Endodermal cell (in vitro differentiated cells): Measurements from ENCODE around the gene ABCA2. TPM values are rescaled to one million over a fixed set of nuclear protein-coding genes. Genes with fewer than 3 reads are reported as not detected.

Experiments used
- DNase-seq: peaks from one replicate; pipeline ENCODE4 v3.0.0-alpha.2; 2017
- H3K27ac ChIP-seq: 2 replicates; pipeline ENCODE4 v1.5.1; 2013; ENCODE audit warnings: mild to moderate bottlenecking, low read depth, low read length, moderate library complexity
- H3K27me3 ChIP-seq: 2 replicates; pipeline ENCODE4 v1.6.1; 2013; ENCODE audit warnings: mild to moderate bottlenecking, low read length, moderate library complexity; ENCODE audit not compliant: insufficient read depth, control insufficient read depth, poor library complexity, severe bottlenecking
- H3K36me3 ChIP-seq: 2 replicates; pipeline ENCODE4 v1.7.0; 2013; ENCODE audit warnings: mild to moderate bottlenecking, low read length, moderate library complexity; ENCODE audit not compliant: control insufficient read depth, insufficient read depth
- H3K4me1 ChIP-seq: one replicate; pipeline ENCODE4 v1.7.0; 2013; ENCODE audit warnings: low read length; ENCODE audit not compliant: control insufficient read depth, insufficient read depth
- H3K4me3 ChIP-seq: 2 replicates; pipeline ENCODE4 v1.5.1; 2013; ENCODE audit warnings: mild to moderate bottlenecking, low read length, moderate library complexity
- H3K9ac ChIP-seq: 2 replicates; pipeline ENCODE4 v1.6.1; 2013; ENCODE audit warnings: mild to moderate bottlenecking, low read length, moderate library complexity; ENCODE audit not compliant: poor library complexity, severe bottlenecking; ENCODE audit errors: extremely low read depth
- H3K9me3 ChIP-seq: 2 replicates; pipeline ENCODE4 v1.6.1; 2013; ENCODE audit warnings: mild to moderate bottlenecking, low read length, moderate library complexity; ENCODE audit not compliant: control insufficient read depth
- H3K27ac Mint-ChIP-seq: 2 replicates; pipeline ENCODE4 v1.8.0; 2020; ENCODE audit warnings: mixed read lengths
- H3K27me3 Mint-ChIP-seq: 2 replicates; pipeline ENCODE4 v1.8.0; 2021; ENCODE audit warnings: mild to moderate bottlenecking, mixed read lengths; ENCODE audit not compliant: insufficient read depth
- H3K36me3 Mint-ChIP-seq: 2 replicates; pipeline ENCODE4 v1.8.0; 2020; ENCODE audit warnings: low read depth, mixed read lengths
- H3K4me1 Mint-ChIP-seq: 2 replicates; pipeline ENCODE4 v1.8.0; 2020; ENCODE audit warnings: mixed read lengths
- H3K4me3 Mint-ChIP-seq: 2 replicates; pipeline ENCODE4 v1.8.0; 2020; ENCODE audit warnings: mild to moderate bottlenecking, moderate library complexity, mixed read lengths
- H3K9me3 Mint-ChIP-seq: 2 replicates; pipeline ENCODE4 v1.8.0; 2020; ENCODE audit warnings: mild to moderate bottlenecking, mixed read lengths
- WGBS, 2 experiments: methylation state at CpG; one replicate each; pipeline versions ENCODE4 v1.1.5 to v1.1.7; 2013; ENCODE audit warnings: missing lambda C conversion rate in 2 of 2, mixed read lengths in 1 of 2; ENCODE audit not compliant: insufficient coverage in 1 of 2, insufficient read length in 1 of 2; 5-methylcytosine and 5-hydroxymethylcytosine counted together
- total RNA-seq, 2 donors: library from RNA; stranded (reverse); fragmentation: NEBNext Ultra II Directional in 1 of 2; extraction: Animal tissue kit (Norgen Biotek cat#: 25700) in 1 of 2; gene quantifications; 2 replicates in 1 of 2; 3 replicates in 1 of 2; pipeline ENCODE4 v1.2.1, GENCODE V29; 2021
- TF ChIP-seq, protein P1 (sequence below): fragments of 200-600 bp; sonication (generic); conservative IDR thresholded peaks from 2 replicates; pipeline ENCODE4 v1.5.0; 2021; ENCODE audit warnings: antibody characterized with exemption, mild to moderate bottlenecking

Gene ABCA2
- total RNA-seq, 2 donors from 2014 or later = 21.5 to 30.0 TPM

DNA sequence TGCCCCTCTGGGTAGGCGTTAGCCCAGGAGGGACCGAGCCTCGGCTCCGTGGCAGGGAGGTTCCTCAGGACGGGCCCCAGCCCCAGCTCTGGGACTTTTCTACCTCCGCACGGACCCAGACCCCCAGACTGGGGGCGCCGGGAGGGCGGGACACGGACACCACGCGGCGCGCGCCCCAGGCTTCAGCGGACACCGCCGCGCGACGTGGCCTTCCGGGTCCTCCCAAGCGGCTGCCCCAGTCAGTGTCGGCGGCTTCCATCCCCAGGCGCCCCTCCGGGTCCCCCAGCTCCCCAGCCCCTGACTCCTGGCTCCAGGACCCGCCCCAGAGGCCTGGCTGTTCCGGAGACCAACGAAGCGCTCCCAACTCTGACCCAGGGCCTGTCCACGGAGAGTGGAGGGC, 42.2 kb downstream of the ABCA2 start:
- Mint-ChIP-seq H3K4me1 (peaks cover 7% of the 10 kb centered on the region), H3K27me3 (peaks cover 26% of the 10 kb centered on the region), H3K36me3 (no peaks in the 10 kb centered on the region), H3K4me3 (no peak overlapping the region), H3K27ac (no peak overlapping the region), H3K9me3 (peaks cover 8% of the 10 kb centered on the region)
- TF ChIP-seq, protein P1, sequence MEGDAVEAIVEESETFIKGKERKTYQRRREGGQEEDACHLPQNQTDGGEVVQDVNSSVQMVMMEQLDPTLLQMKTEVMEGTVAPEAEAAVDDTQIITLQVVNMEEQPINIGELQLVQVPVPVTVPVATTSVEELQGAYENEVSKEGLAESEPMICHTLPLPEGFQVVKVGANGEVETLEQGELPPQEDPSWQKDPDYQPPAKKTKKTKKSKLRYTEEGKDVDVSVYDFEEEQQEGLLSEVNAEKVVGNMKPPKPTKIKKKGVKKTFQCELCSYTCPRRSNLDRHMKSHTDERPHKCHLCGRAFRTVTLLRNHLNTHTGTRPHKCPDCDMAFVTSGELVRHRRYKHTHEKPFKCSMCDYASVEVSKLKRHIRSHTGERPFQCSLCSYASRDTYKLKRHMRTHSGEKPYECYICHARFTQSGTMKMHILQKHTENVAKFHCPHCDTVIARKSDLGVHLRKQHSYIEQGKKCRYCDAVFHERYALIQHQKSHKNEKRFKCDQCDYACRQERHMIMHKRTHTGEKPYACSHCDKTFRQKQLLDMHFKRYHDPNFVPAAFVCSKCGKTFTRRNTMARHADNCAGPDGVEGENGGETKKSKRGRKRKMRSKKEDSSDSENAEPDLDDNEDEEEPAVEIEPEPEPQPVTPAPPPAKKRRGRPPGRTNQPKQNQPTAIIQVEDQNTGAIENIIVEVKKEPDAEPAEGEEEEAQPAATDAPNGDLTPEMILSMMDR = no peak
- Histone ChIP-seq H3K4me1 (no peaks in the 10 kb centered on the region), H3K9ac (no peak overlapping the region), H3K27me3 (peaks cover 12% of the 10 kb centered on the region), H3K36me3 (no peaks in the 10 kb centered on the region), H3K4me3 (no peak overlapping the region), H3K27ac (no peak overlapping the region), H3K9me3 (peaks cover 7% of the 10 kb centered on the region)
- DNase-seq = no peak
- 70 to 82% methylated on average over 23 to 33 of the region's 33 CpGs for WGBS, 2 experiments

GRCh38 chr9:136985027-136985602, 42.9 kb downstream of the ABCA2 start:
- Histone ChIP-seq H3K27me3 (peaks cover 12% of the 10 kb centered on the region), H3K36me3 (no peaks in the 10 kb centered on the region), H3K9ac (no peak overlapping the region), H3K9me3 (no peaks in the 10 kb centered on the region), H3K27ac (no peak overlapping the region), H3K4me1 (no peaks in the 10 kb centered on the region), H3K4me3 (no peak overlapping the region)
- DNase-seq = peak; percentile 74
- Mint-ChIP-seq H3K9me3 (peaks cover 2% of the 10 kb centered on the region), H3K36me3 (no peaks in the 10 kb centered on the region), H3K27me3 (peaks cover 23% of the 10 kb centered on the region), H3K4me1 (peaks cover 12% of the 10 kb centered on the region), H3K27ac (no peak overlapping the region), H3K4me3 (peak overlapping the region; percentile 19)
- WGBS, 2 experiments = 63 to 80% methylated on average over 28 to 48 of the region's 48 CpGs
- TF ChIP-seq, protein P1 = no peak

GRCh38 chr9:136984464-136985026, 43.5 kb downstream of the ABCA2 start:
- Histone ChIP-seq H3K36me3 (no peaks in the 10 kb centered on the region), H3K27me3 (peaks cover 12% of the 10 kb centered on the region), H3K27ac (no peak overlapping the region), H3K9ac (no peak overlapping the region), H3K4me1 (peaks cover 3% of the 10 kb centered on the region), H3K4me3 (no peak overlapping the region), H3K9me3 (no peaks in the 10 kb centered on the region)
- H3K36me3 Mint-ChIP-seq = no peaks in the 10 kb centered on the region
- TF ChIP-seq, protein P1 = no peak
- WGBS, 2 experiments = 78 to 85% methylated on average over 22 to 29 of the region's 29 CpGs
- H3K4me1 Mint-ChIP-seq = peaks cover 11% of the 10 kb centered on the region
- H3K27me3 Mint-ChIP-seq = peaks cover 23% of the 10 kb centered on the region
- peak; percentile 70 for DNase-seq
- H3K27ac Mint-ChIP-seq = no peak overlapping the region
- H3K4me3 Mint-ChIP-seq = peak overlapping the region; percentile 19
- H3K9me3 Mint-ChIP-seq = no peaks in the 10 kb centered on the region
